Uterus (tissue), 2 donors: ENCODE results near the gene MIDN.

ENCODE experiments used
- POLR2A ChIP-seq, 2 donors: fragments of 450-650 bp; IDR thresholded peaks; one replicate each; pipeline ENCODE4 v1.6.1; 2016; ENCODE audit warnings: antibody characterized with exemption in 2 of 2, mild to moderate bottlenecking in 1 of 2, moderate library complexity in 1 of 2
- TF ChIP-seq, protein P1 (sequence below), 4 experiments: fragments of 200-600 bp in 2 of 4; fragments of 450-650 bp in 2 of 4; sonication (generic) in 2 of 4; IDR thresholded peaks; one replicate each; pipeline ENCODE4 v1.5.1; 2016 to 2019; ENCODE audit warnings: antibody characterized with exemption in 4 of 4, mild to moderate bottlenecking in 2 of 4, moderate library complexity in 1 of 4

DNA sequence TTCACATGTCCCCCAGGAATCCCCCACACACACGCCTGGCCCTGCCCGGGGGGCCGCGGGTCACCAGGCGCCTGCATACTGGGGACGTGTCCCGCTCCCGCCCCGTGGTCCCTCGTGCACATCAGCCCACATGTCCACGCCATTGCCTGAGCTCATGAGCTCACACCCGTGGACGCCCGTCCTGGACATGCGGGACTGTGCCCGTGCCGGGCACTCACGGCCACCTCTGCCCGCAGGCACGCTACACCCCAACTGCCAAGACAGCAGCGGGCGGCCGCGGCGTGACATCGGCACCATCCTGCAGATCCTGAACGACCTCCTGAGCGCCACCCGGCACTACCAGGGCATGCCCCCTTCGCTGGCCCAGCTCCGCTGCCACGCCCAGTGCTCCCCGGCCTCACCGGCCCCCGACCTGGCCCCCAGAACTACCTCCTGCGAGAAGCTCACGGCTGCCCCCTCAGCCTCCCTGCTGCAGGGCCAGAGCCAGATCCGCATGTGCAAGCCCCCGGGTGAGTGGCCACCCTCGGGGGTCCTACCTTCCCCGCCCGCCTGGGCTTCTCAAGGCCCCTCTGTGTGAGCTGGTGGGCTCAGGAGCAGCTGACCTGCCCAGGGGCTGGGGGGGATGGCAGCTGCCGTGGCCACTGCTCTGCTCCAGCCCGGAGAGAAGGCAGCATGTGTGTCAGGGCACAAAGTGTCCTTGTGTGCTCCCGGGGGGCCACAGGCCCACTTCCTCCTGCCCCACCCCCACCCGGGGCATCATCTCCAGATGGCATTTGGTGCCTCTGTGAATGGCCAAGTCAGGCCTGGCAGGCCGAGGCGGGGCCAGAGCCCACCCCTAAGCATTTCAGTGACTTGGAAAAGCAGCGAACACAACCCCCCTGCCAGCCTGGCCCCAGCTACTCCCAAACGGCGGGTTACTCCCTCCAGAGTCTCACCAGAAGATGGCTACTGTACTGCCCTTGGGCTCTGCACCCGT is 7.1 kb downstream of the MIDN start:
- no peak for TF ChIP-seq POLR2A (IDR thresholded peaks at IDR 0.05)
- TF ChIP-seq, protein P1, sequence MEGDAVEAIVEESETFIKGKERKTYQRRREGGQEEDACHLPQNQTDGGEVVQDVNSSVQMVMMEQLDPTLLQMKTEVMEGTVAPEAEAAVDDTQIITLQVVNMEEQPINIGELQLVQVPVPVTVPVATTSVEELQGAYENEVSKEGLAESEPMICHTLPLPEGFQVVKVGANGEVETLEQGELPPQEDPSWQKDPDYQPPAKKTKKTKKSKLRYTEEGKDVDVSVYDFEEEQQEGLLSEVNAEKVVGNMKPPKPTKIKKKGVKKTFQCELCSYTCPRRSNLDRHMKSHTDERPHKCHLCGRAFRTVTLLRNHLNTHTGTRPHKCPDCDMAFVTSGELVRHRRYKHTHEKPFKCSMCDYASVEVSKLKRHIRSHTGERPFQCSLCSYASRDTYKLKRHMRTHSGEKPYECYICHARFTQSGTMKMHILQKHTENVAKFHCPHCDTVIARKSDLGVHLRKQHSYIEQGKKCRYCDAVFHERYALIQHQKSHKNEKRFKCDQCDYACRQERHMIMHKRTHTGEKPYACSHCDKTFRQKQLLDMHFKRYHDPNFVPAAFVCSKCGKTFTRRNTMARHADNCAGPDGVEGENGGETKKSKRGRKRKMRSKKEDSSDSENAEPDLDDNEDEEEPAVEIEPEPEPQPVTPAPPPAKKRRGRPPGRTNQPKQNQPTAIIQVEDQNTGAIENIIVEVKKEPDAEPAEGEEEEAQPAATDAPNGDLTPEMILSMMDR (IDR thresholded peaks at IDR 0.05) = no peak
